MM.1S (cell line): Measurements from ENCODE around the gene RPTN.

ENCODE experiments used
- CTCF ChIP-seq: fragments of 300-600 bp; sonication (generic); IDR thresholded peaks from 2 replicates; pipeline ENCODE4 v1.5.1; 2016; ENCODE audit warnings: antibody characterized with exemption, low read length, mixed read lengths
- EZH2phosphoT487 ChIP-seq: fragments of 300-600 bp; sonication (generic); IDR thresholded peaks from 2 replicates; pipeline ENCODE4 v1.6.1; 2018; ENCODE audit warnings: antibody characterized with exemption, low read length

DNA sequence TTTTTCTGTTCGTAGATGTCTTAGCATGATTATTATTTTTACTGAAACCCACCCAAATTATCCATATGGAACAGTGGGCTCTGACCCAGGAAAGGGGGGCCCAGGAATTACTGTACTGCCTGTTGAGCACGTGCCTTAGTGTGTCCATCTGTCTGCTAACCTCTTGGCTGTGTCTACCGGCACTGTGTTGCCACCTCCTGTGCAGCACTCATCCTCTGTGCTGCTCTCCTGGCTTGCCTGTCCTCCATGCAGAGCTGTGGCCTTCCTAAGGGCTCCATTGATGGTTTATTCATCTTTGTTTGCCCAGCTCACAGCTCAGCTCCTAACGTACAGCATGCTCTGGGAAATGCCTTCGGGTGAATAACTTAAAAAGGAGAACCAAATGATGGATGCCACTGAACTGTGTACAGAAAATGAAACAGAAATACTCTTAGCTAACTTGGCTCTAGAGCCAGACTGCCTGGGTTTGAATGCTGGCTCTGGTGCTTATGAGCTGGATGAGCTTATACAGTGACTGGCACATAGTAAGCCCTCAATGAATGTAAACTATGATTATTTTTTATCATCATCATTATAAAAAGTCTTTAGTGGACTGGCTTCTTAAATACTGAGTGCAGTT lies 11.4 kb upstream of the RPTN start:
- TF ChIP-seq EZH2phosphoT487 (no peak), CTCF (no peak)
